Endometrium (tissue), 2 donors: ENCODE results near the gene SDC3.

Experiments used
- FAIRE-seq: peaks from 2 replicates; lab custom pipeline; 2012; peaks lifted over from hg19 to GRCh38; lab: Jason Lieb, UNC
- donor health status: control.
- donor health status: control.

Gene SDC3

GRCh38 chr1:30904962-30905335, 3.6 kb downstream of the SDC3 start:
- FAIRE-seq, result no peak

- no peak for FAIRE-seq
Observed at GRCh38 chr1:30904191-30904961, 4.2 kb downstream of the SDC3 start.

- FAIRE-seq, result no peak
Observed at GRCh38 chr1:30903343-30904034, 5.1 kb downstream of the SDC3 start.

- FAIRE-seq, result no peak
Observed at GRCh38 chr1:30902593-30903290, 5.8 kb downstream of the SDC3 start.

GRCh38 chr1:30901798-30902581, 6.6 kb downstream of the SDC3 start:
- no peak for FAIRE-seq

- FAIRE-seq, result no peak
Observed at GRCh38 chr1:30900931-30901560, 7.5 kb downstream of the SDC3 start.

- no peak for FAIRE-seq
Observed at GRCh38 chr1:30900486-30900885, 8.1 kb downstream of the SDC3 start.

- FAIRE-seq, result no peak
Observed at GRCh38 chr1:30899577-30900389, 8.8 kb downstream of the SDC3 start.

GRCh38 chr1:30898031-30898815, 10.3 kb downstream of the SDC3 start:
- no peak for FAIRE-seq

- FAIRE-seq, result no peak
Observed at GRCh38 chr1:30896905-30897304, 11.7 kb downstream of the SDC3 start.

GRCh38 chr1:30895944-30896660, 12.5 kb downstream of the SDC3 start:
- no peak for FAIRE-seq

GRCh38 chr1:30895382-30895943, 13.1 kb downstream of the SDC3 start:
- FAIRE-seq, result no peak

GRCh38 chr1:30894508-30894973, 14.0 kb downstream of the SDC3 start:
- no peak for FAIRE-seq

GRCh38 chr1:30893776-30894507, 14.6 kb downstream of the SDC3 start:
- FAIRE-seq, result no peak

- FAIRE-seq, result no peak
Observed at GRCh38 chr1:30892671-30893073, 15.9 kb downstream of the SDC3 start.

- FAIRE-seq, result no peak
Observed at GRCh38 chr1:30891227-30891552, 17.4 kb downstream of the SDC3 start.

- no peak for FAIRE-seq
Observed at GRCh38 chr1:30890502-30891226, 17.9 kb downstream of the SDC3 start.

GRCh38 chr1:30889511-30889910, 19.0 kb downstream of the SDC3 start:
- no peak for FAIRE-seq
